GM20431 (cell line): ENCODE results near the gene TMEM128.
"Not testable (repeated sequence)": the region's sequence is repeated elsewhere in the genome, so short reads cannot be mapped to it uniquely, and the experiment has no call there.

Source experiments
- in situ Hi-C: fragments of 300-500 bp; cut with MseI, MboI; formaldehyde crosslinking; loops from one replicate; pipeline ENCODE4 v1.15.0; 2020; ENCODE audit warnings: low sequenced_read_pairs; ENCODE audit not compliant: unreplicated experiment

The TMEM128 gene

DNA sequence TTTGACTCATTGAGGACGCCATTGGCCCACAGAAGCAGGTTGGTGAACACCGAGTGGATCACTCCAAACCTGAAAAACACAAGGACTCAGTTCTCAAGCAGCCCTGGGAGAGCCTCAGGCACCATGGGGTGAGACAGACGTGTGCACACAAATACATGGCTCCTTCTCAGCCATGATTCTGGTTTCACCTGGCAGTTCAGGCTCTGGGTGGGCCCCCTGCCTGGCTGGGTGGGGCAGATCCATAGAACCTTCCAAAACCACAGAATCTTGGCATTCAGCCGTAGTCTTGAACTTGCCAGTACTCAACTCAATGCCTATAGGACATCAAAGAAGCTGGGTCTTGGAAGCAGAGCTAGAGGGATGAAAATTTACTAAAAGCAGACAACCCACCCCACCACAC is 45.5 kb downstream of the TMEM128 start:
- in situ Hi-C loops, result no loop called here

GRCh38 chr4:4200624-4201023 is 47.4 kb downstream of the TMEM128 start:
- in situ Hi-C loops, result no loop called here

GRCh38 chr4:4195354-4195753 is 52.7 kb downstream of the TMEM128 start:
- in situ Hi-C loops, result no loop called here

DNA sequence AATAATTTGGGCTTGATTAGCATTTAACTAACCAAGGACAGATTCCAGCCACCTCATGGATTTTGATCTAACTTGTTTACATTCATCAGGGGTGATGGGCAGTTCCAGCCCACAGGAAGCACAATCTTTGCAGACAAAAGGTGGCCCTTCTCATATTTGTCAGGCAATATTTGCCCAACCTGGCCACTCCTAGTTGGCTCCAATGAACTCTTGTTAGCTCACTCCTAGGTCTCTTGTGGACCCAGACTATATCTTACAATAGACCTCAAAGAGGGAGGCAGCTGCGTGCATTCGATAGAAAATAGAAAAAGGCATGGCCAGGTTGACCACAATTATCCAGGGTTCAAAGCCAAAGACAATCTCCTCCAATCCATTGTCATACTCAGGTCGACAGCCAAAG is 59.5 kb downstream of the TMEM128 start:
- in situ Hi-C loops, result not testable (repeated sequence)
